Esophagus muscularis mucosa (tissue), 4 donors: ENCODE measurements around the gene PLEKHG4B. TPM values are rescaled to one million over a fixed set of nuclear protein-coding genes. Genes with fewer than 3 reads are reported as not detected.
A peak's percentile ranks its signal among the peaks of the same experiment; 100 is the strongest.
"Not testable (repeated sequence)": the region's sequence is repeated elsewhere in the genome, so short reads cannot be mapped to it uniquely, and the experiment has no call there.

Experiments
- DNase-seq: peaks from one replicate; pipeline ENCODE4 v3.0.0-alpha.2; 2017; ENCODE audit errors: extremely low spot score
- H3K27ac ChIP-seq, 4 donors: fragments of 200-600 bp; sonication (generic); replicated peaks in 1 of 4; 1 replicate in 3 of 4; 2 replicates in 1 of 4; pipeline ENCODE4 v1.5.1; 2016 to 2019; ENCODE audit warnings: mild to moderate bottlenecking in 1 of 4
- H3K27me3 ChIP-seq, 4 donors: fragments of 200-600 bp; sonication (generic); one replicate each; pipeline versions ENCODE4 v1.5.1 to v1.6.0; 2016 to 2019
- H3K36me3 ChIP-seq, 4 donors: fragments of 200-600 bp; sonication (generic); one replicate each; pipeline ENCODE4 v1.5.1; 2016 to 2019
- H3K4me1 ChIP-seq, 4 donors: fragments of 200-600 bp; sonication (generic); one replicate each; pipeline ENCODE4 v1.5.1; 2016 to 2019
- H3K4me3 ChIP-seq, 4 donors: fragments of 200-600 bp; sonication (generic); 1 replicate in 2 of 4; 2 replicates in 2 of 4; pipeline ENCODE4 v1.5.1; 2016 to 2019; ENCODE audit warnings: mild to moderate bottlenecking in 4 of 4, moderate library complexity in 1 of 4
- H3K9me3 ChIP-seq, 4 donors: fragments of 200-600 bp; sonication (generic); 1 replicate in 3 of 4; 2 replicates in 1 of 4; pipeline ENCODE4 v1.5.1; 2016 to 2019
- EP300 ChIP-seq: sonication (generic); formaldehyde crosslinking; IDR thresholded peaks from one replicate; pipeline ENCODE4 v1.6.1; 2017; ENCODE audit warnings: antibody characterized with exemption
- POLR2A ChIP-seq: fragments of 450-650 bp; IDR thresholded peaks from one replicate; pipeline ENCODE4 v1.6.1; 2017; ENCODE audit warnings: antibody characterized with exemption, moderate library complexity, mild to moderate bottlenecking, low read depth
- POLR2AphosphoS5 ChIP-seq, 2 donors: sonication (generic); formaldehyde crosslinking; IDR thresholded peaks; one replicate each; pipeline ENCODE4 v1.6.1; 2017; ENCODE audit warnings: antibody characterized with exemption in 2 of 2
- WGBS: methylation state at CpG from one replicate; pipeline ENCODE4 v1.1.5; 2018; 5-methylcytosine and 5-hydroxymethylcytosine counted together
- intact Hi-C: fragments of 100-400 bp; cut with DNase I; formaldehyde crosslinking; loops from one replicate; pipeline ENCODE4 v1.15.1; 2023
- total RNA-seq, 4 donors: library from RNA; depleted of rRNA; stranded (reverse); fragments of >200 nt; gene quantifications; one replicate each; pipeline versions ENCODE4 v1.1.0 to v1.2.1, GENCODE V29; 2016
- TF ChIP-seq, protein P1 (sequence below), 3 experiments: fragments of 200-600 bp in 2 of 3; fragments of 450-650 bp in 1 of 3; sonication (generic) in 2 of 3; IDR thresholded peaks; one replicate each; pipeline ENCODE4 v1.5.1; 2017 to 2019; ENCODE audit warnings: antibody characterized with exemption in 3 of 3, mild to moderate bottlenecking in 2 of 3, moderate library complexity in 1 of 3

Gene PLEKHG4B
- total RNA-seq, 4 donors from 2014 or later: under 0.01 to 0.46 TPM; not detected in 2

GRCh38 chr5:219460-219863 is 127.5 kb downstream of the PLEKHG4B start:
- H3K27ac ChIP-seq: peak overlapping the region; percentile 46 to 94 (median 92)
- H3K4me1 ChIP-seq: peaks cover 39 to 69% (median 64%) of the 10 kb centered on the region in 4 donors

GRCh38 chr5:219991-220390 is 128.0 kb downstream of the PLEKHG4B start:
- WGBS: 32% methylated on average over 4 of the region's 4 CpGs
- no peak for DNase-seq
- H3K9me3 ChIP-seq: no peaks in the 10 kb centered on the region
- H3K27me3 ChIP-seq: no peaks in the 10 kb centered on the region
- peak overlapping the region; percentile 93 to 99 (median 96) for H3K4me3 ChIP-seq
- intact Hi-C loops: no loop called here
- TF ChIP-seq EP300 (no peak), POLR2A (no peak)
- TF ChIP-seq, protein P1, sequence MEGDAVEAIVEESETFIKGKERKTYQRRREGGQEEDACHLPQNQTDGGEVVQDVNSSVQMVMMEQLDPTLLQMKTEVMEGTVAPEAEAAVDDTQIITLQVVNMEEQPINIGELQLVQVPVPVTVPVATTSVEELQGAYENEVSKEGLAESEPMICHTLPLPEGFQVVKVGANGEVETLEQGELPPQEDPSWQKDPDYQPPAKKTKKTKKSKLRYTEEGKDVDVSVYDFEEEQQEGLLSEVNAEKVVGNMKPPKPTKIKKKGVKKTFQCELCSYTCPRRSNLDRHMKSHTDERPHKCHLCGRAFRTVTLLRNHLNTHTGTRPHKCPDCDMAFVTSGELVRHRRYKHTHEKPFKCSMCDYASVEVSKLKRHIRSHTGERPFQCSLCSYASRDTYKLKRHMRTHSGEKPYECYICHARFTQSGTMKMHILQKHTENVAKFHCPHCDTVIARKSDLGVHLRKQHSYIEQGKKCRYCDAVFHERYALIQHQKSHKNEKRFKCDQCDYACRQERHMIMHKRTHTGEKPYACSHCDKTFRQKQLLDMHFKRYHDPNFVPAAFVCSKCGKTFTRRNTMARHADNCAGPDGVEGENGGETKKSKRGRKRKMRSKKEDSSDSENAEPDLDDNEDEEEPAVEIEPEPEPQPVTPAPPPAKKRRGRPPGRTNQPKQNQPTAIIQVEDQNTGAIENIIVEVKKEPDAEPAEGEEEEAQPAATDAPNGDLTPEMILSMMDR (IDR thresholded peaks at IDR 0.05): no peak
- H3K36me3 ChIP-seq: peaks cover 12 to 18% (median 12%) of the 10 kb centered on the region in 4 donors
- peak overlapping the region; percentile 46 to 94 (median 92) for H3K27ac ChIP-seq
- peaks cover 40 to 65% (median 59%) of the 10 kb centered on the region in 4 donors for H3K4me1 ChIP-seq

More at GRCh38 chr5:219460-219863, 127.5 kb downstream of the PLEKHG4B start:
- TF ChIP-seq POLR2AphosphoS5 (IDR thresholded peaks at IDR 0.05) (no peak), POLR2A (no peak)
- TF ChIP-seq, protein P1 (IDR thresholded peaks at IDR 0.05): no peak
- WGBS: 16% methylated on average over 9 of the region's 9 CpGs
- no peaks in the 10 kb centered on the region for H3K27me3 ChIP-seq
- H3K4me3 ChIP-seq: peak overlapping the region; percentile 93 to 99 (median 96)
- no peaks in the 10 kb centered on the region for H3K9me3 ChIP-seq
- intact Hi-C loops: no loop called here
- peaks cover 7 to 18% (median 9%) of the 10 kb centered on the region in 4 donors for H3K36me3 ChIP-seq
- no peak for DNase-seq

GRCh38 chr5:222951-223715 is 131.2 kb downstream of the PLEKHG4B start:
- 48% methylated on average over 6 of the region's 6 CpGs for WGBS
- Histone ChIP-seq H3K36me3 (peaks cover 38 to 46% (median 44%) of the 10 kb centered on the region in 4 donors), H3K4me1 (peaks cover 36 to 49% (median 42%) of the 10 kb centered on the region in 4 donors)
- H3K4me3 ChIP-seq, H3K9me3 ChIP-seq, DNase-seq, H3K27me3 ChIP-seq, intact Hi-C loops, H3K27ac ChIP-seq: not testable (repeated sequence)

DNA sequence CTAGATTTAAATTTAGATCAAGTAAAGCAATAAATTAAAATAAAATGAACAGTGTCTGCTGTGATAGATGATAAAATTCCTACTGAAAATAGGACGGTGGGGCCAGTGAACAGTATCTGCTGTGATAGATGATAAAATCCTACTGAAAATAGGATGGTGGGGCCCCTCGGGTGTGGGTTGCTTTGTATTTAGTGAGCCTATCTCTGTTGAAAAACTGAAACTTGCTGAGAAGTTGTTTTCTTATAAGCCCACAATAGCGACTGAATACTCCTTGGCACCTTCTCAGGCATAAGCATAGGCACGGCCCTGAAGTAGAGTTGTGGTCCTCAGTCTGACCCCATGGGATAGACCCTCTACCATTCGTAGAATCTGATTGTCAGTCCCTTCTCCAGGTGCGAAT is 131.8 kb downstream of the PLEKHG4B start:
- intact Hi-C loops: no loop called here
- 75% methylated on average over 6 of the region's 6 CpGs for WGBS

DNA sequence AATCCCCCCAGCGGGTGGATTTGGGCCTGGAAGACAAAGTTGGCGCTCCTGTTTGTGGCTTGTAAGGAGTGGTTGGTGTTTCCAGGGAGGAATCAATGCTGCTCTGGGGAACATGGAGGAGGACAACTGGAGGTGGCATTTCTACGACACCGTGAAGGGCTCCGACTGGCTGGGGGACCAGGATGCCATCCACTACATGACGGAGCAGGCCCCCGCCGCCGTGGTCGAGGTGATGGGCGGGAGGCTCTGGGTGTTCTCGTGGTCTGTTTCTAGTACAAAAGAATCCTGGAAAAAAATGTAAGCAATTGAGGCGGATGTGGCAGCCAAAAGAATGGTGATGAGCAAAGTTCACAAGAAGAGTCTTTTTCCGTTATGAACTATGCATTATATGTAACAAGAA is 133.4 kb downstream of the PLEKHG4B start:
- no peaks in the 10 kb centered on the region for H3K27me3 ChIP-seq
- TF ChIP-seq, protein P1 (IDR thresholded peaks at IDR 0.05): no peak
- TF ChIP-seq EP300 (no peak), POLR2AphosphoS5 (IDR thresholded peaks at IDR 0.05) (no peak), POLR2A (no peak)
- H3K9me3 ChIP-seq: no peaks in the 10 kb centered on the region
- H3K4me1 ChIP-seq: peaks cover 28 to 36% (median 29%) of the 10 kb centered on the region in 4 donors
- intact Hi-C loops: no loop called here
- H3K4me3 ChIP-seq: no peak overlapping the region
- peaks cover 55 to 68% (median 66%) of the 10 kb centered on the region in 4 donors for H3K36me3 ChIP-seq
- no peak overlapping the region for H3K27ac ChIP-seq
- no peak for DNase-seq
- whole genome bisulfite sequencing: 87% methylated on average over 14 of the region's 14 CpGs

More for the DNA sequence above, 131.8 kb downstream of the PLEKHG4B start:
- Histone ChIP-seq H3K4me3 (no peak overlapping the region), H3K36me3 (peaks cover 45 to 52% (median 50%) of the 10 kb centered on the region in 4 donors), H3K4me1 (peaks cover 36 to 49% (median 42%) of the 10 kb centered on the region in 4 donors), H3K9me3 (no peaks in the 10 kb centered on the region), H3K27me3 (no peaks in the 10 kb centered on the region), H3K27ac (no peak overlapping the region)
- no peak for TF ChIP-seq EP300
- TF ChIP-seq, protein P1 (IDR thresholded peaks at IDR 0.05): no peak
- no peak for TF ChIP-seq POLR2AphosphoS5 (IDR thresholded peaks at IDR 0.05)
- no peak for TF ChIP-seq POLR2A
- DNase-seq: no peak

DNA sequence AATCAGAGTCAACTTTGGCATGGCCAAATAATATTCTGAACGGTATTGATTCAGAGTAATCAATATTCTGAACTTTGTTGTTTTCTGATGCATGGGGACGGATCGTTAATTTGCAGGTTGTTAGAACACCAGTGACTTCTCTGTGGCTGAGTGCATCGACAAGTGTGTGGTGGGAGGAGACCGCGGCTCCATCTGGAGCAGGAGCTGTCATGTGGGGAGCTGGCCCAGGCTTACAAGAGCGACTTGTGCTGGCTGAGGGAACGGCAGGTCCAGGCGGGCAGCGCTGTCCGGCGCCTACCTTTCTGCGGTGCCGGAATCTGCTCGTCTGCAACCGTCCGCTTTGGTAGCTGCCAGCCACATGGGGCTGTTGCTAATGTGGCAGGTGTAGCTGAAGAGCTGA is 135.4 kb downstream of the PLEKHG4B start:
- H3K36me3 ChIP-seq: peaks cover 72 to 88% (median 86%) of the 10 kb centered on the region in 4 donors
- H3K4me3 ChIP-seq, DNase-seq, intact Hi-C loops, H3K9me3 ChIP-seq, H3K27ac ChIP-seq, H3K27me3 ChIP-seq: not testable (repeated sequence)
- peaks cover 10 to 15% (median 13%) of the 10 kb centered on the region in 4 donors for H3K4me1 ChIP-seq
- 95% methylated on average over 17 of the region's 17 CpGs for WGBS
